ENCODE data around the gene ZBTB6.

ZBTB6 gene

GRCh38 chr9:122863407-122863806 lies 49.7 kb downstream of the ZBTB6 start:
- Histone ChIP-seq H3K27me3 (ENCODE audit: control insufficient read depth, low read length) (no peaks in the 10 kb centered on the region), H3F3A (ENCODE audit: control insufficient read depth, insufficient read depth) (no peaks in the 10 kb centered on the region), H4K20me1 (ENCODE audit: control insufficient read depth, insufficient read depth, low read depth, low read length) (no peaks in the 10 kb centered on the region), H3K36me3 (ENCODE audit: control insufficient read depth, low read length) (peaks cover 54% of the 10 kb centered on the region), H3K4me2 (ENCODE audit: low read length) (no peak overlapping the region), H3K4me1 (ENCODE audit: control insufficient read depth, low read length) (no peaks in the 10 kb centered on the region), H3K27ac (ENCODE audit: low read depth, low read length) (no peak overlapping the region), H3K9me2 (replicated peaks; ENCODE audit: control insufficient read depth, low read length) (no peaks in the 10 kb centered on the region), H3K4me3 (ENCODE audit: low read length) (no peak overlapping the region), H3K9me3 (ENCODE audit: control insufficient read depth, insufficient read depth, low read length) (no peaks in the 10 kb centered on the region), H3K79me2 (ENCODE audit: control insufficient read depth, low read length) (no peaks in the 10 kb centered on the region)
- TF ChIP-seq EZH2phosphoT487 (IDR thresholded peaks at IDR 0.05; ENCODE audit: borderline replicate concordance, low read length), result no peak

GRCh38 chr9:122860319-122861142 lies 52.6 kb downstream of the ZBTB6 start:
- H3K4me3 ChIP-seq (ENCODE audit: low read length), result no peak overlapping the region
- no peaks in the 10 kb centered on the region for H3K9me2 ChIP-seq (replicated peaks; ENCODE audit: control insufficient read depth, low read length)
- no peaks in the 10 kb centered on the region for H3K27me3 ChIP-seq (ENCODE audit: control insufficient read depth, low read length)
- no peaks in the 10 kb centered on the region for H3F3A ChIP-seq (ENCODE audit: control insufficient read depth, insufficient read depth)
- H3K4me1 ChIP-seq (ENCODE audit: control insufficient read depth, low read length), result no peaks in the 10 kb centered on the region
- H3K36me3 ChIP-seq (ENCODE audit: control insufficient read depth, low read length), result peaks cover 79% of the 10 kb centered on the region
- no peaks in the 10 kb centered on the region for H3K79me2 ChIP-seq (ENCODE audit: control insufficient read depth, low read length)
- no peak overlapping the region for H3K4me2 ChIP-seq (ENCODE audit: low read length)
- H3K27ac ChIP-seq (ENCODE audit: low read depth, low read length), result no peak overlapping the region
- H3K9me3 ChIP-seq (ENCODE audit: control insufficient read depth, insufficient read depth, low read length), result no peaks in the 10 kb centered on the region
- no peaks in the 10 kb centered on the region for H4K20me1 ChIP-seq (ENCODE audit: control insufficient read depth, insufficient read depth, low read depth, low read length)
- TF ChIP-seq EZH2phosphoT487 (IDR thresholded peaks at IDR 0.05; ENCODE audit: borderline replicate concordance, low read length), result no peak
- TF ChIP-seq CTCF (IDR thresholded peaks at IDR 0.05; ENCODE audit: low read depth, low read length, poor library complexity, severe bottlenecking), result no peak
